Measurements from ENCODE around the gene L3MBTL3. TPM values are rescaled to one million over a fixed set of nuclear protein-coding genes. Genes with fewer than 3 reads are reported as not detected.
"Not testable (repeated sequence)": the region's sequence is repeated elsewhere in the genome, so short reads cannot be mapped to it uniquely, and the experiment has no call there.

Gene L3MBTL3
- total RNA-seq, 2 donors from 2014 or later = 23.7 to 39.7 TPM

DNA sequence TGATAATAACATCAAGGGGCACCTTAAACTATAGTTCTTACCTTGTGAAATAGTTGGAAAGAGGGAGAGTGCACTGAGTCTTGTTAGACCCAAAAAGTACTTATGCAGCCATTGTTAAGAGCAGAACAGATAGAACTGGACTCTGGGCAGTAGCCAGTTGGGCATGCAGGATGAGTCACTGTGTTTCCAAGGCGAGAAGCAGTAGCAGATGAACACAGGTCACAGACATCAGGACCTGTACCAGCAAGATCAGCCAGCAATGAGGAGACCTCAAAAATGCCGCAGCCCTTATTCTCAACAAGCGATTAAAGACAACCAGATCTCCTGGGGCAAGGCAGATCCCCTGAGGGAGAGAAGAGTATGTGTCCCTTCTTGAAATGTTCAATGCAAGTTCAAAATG is 125.3 kb downstream of the L3MBTL3 start:
- Histone ChIP-seq H3K4me3 (ENCODE audit: low read length) (no peak overlapping the region), H3K9ac (ENCODE audit: extremely low read depth, low read length, poor library complexity, severe bottlenecking) (no peak overlapping the region), H3K27ac (ENCODE audit: low read depth, low read length) (no peak overlapping the region), H3K9me3 (ENCODE audit: control insufficient read depth, low read length) (no peaks in the 10 kb centered on the region), H3K4me1 (ENCODE audit: control insufficient read depth, insufficient read depth, low read length) (no peaks in the 10 kb centered on the region), H3K27me3 (ENCODE audit: control insufficient read depth, insufficient read depth, low read length, poor library complexity, severe bottlenecking) (no peaks in the 10 kb centered on the region), H3K36me3 (ENCODE audit: control insufficient read depth, insufficient read depth, low read length) (peaks cover 5% of the 10 kb centered on the region)
- DNase-seq = no peak
- no peaks in the 10 kb centered on the region for H3K27me3 Mint-ChIP-seq (ENCODE audit: insufficient read depth)
- TF ChIP-seq, protein P1, sequence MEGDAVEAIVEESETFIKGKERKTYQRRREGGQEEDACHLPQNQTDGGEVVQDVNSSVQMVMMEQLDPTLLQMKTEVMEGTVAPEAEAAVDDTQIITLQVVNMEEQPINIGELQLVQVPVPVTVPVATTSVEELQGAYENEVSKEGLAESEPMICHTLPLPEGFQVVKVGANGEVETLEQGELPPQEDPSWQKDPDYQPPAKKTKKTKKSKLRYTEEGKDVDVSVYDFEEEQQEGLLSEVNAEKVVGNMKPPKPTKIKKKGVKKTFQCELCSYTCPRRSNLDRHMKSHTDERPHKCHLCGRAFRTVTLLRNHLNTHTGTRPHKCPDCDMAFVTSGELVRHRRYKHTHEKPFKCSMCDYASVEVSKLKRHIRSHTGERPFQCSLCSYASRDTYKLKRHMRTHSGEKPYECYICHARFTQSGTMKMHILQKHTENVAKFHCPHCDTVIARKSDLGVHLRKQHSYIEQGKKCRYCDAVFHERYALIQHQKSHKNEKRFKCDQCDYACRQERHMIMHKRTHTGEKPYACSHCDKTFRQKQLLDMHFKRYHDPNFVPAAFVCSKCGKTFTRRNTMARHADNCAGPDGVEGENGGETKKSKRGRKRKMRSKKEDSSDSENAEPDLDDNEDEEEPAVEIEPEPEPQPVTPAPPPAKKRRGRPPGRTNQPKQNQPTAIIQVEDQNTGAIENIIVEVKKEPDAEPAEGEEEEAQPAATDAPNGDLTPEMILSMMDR (conservative IDR thresholded peaks at IDR 0.05) = no peak
- H3K4me1 Mint-ChIP-seq = peaks cover 20% of the 10 kb centered on the region
- H3K36me3 Mint-ChIP-seq (ENCODE audit: low read depth) = peaks cover 74% of the 10 kb centered on the region
- H3K27ac Mint-ChIP-seq = no peak overlapping the region
- WGBS, 2 experiments (ENCODE audit: insufficient coverage in 1 of 2, insufficient read length in 1 of 2) = 94 to 97% methylated on average over 3 of the region's 3 CpGs
- H3K4me3 Mint-ChIP-seq = no peak overlapping the region
- H3K9me3 Mint-ChIP-seq = no peaks in the 10 kb centered on the region

DNA sequence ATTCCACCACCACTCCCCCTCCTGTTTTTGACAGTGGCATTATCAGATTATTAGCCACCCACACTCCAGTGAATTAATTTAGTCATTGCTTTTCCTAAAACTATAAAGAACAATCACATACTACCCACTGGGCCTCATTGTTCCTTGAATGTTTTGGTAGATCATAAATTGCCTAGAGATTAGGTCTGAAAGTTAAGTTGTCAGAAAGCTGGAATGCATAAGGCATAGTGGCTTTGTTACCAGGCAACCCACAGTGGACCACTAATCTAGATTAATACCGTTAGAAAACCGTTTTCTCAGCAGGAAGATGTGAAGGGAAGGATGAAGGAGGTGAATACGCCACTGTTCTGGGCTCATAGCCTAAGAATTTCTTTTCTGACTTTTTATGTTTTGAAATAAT is 128.7 kb downstream of the L3MBTL3 start:
- Mint-ChIP-seq H3K27me3 (ENCODE audit: insufficient read depth) (no peaks in the 10 kb centered on the region), H3K4me1 (no peaks in the 10 kb centered on the region), H3K4me3 (no peak overlapping the region), H3K36me3 (ENCODE audit: low read depth) (peaks cover 87% of the 10 kb centered on the region), H3K9me3 (no peaks in the 10 kb centered on the region), H3K27ac (no peak overlapping the region)
- Histone ChIP-seq H3K4me3 (ENCODE audit: low read length) (no peak overlapping the region), H3K9ac (ENCODE audit: extremely low read depth, low read length, poor library complexity, severe bottlenecking) (no peak overlapping the region), H3K9me3 (ENCODE audit: control insufficient read depth, low read length) (no peaks in the 10 kb centered on the region), H3K27me3 (ENCODE audit: control insufficient read depth, insufficient read depth, low read length, poor library complexity, severe bottlenecking) (no peaks in the 10 kb centered on the region), H3K36me3 (ENCODE audit: control insufficient read depth, insufficient read depth, low read length) (peaks cover 14% of the 10 kb centered on the region), H3K27ac (ENCODE audit: low read depth, low read length) (no peak overlapping the region), H3K4me1 (ENCODE audit: control insufficient read depth, insufficient read depth, low read length) (no peaks in the 10 kb centered on the region)
- DNase-seq = no peak
- WGBS, 2 experiments (ENCODE audit: insufficient coverage in 1 of 2, insufficient read length in 1 of 2) = 90 to 93% methylated on average over 2 to 3 of the region's 3 CpGs
- TF ChIP-seq, protein P1 (conservative IDR thresholded peaks at IDR 0.05) = no peak

DNA sequence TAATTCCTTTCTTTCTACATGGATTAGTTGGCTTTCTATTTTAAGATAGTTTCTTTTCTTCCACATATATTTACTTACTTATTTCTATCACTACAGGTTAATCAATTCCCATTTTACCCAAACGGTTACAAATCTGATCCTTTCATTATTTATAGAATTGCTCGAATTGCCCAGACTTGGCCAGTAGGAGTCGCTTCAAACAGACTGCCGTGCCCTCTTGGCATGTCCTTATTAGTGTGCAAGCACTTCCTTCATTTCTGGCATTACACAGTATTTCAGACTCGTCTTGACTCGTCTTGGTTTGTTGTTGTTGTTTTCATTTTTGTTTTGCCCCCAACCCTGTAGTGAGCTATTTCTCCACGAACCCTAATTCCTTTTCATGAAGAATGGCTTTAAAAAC is 129.8 kb downstream of the L3MBTL3 start:
- Histone ChIP-seq H3K27me3 (ENCODE audit: control insufficient read depth, insufficient read depth, low read length, poor library complexity, severe bottlenecking) (no peaks in the 10 kb centered on the region), H3K27ac (ENCODE audit: low read depth, low read length) (no peak overlapping the region), H3K4me3 (ENCODE audit: low read length) (no peak overlapping the region), H3K9ac (ENCODE audit: extremely low read depth, low read length, poor library complexity, severe bottlenecking) (no peak overlapping the region), H3K9me3 (ENCODE audit: control insufficient read depth, low read length) (no peaks in the 10 kb centered on the region), H3K36me3 (ENCODE audit: control insufficient read depth, insufficient read depth, low read length) (peaks cover 9% of the 10 kb centered on the region), H3K4me1 (ENCODE audit: control insufficient read depth, insufficient read depth, low read length) (peaks cover 2% of the 10 kb centered on the region)
- Mint-ChIP-seq H3K4me3 (no peak overlapping the region), H3K4me1 (no peaks in the 10 kb centered on the region), H3K27me3 (ENCODE audit: insufficient read depth) (no peaks in the 10 kb centered on the region), H3K27ac (no peak overlapping the region), H3K36me3 (ENCODE audit: low read depth) (peaks cover 84% of the 10 kb centered on the region), H3K9me3 (no peaks in the 10 kb centered on the region)
- TF ChIP-seq, protein P1 (conservative IDR thresholded peaks at IDR 0.05) = peak; percentile 69
- WGBS, 2 experiments (ENCODE audit: insufficient coverage in 1 of 2, insufficient read length in 1 of 2) = 88 to 91% methylated on average over 5 to 7 of the region's 7 CpGs
- DNase-seq = peak; percentile 55

DNA sequence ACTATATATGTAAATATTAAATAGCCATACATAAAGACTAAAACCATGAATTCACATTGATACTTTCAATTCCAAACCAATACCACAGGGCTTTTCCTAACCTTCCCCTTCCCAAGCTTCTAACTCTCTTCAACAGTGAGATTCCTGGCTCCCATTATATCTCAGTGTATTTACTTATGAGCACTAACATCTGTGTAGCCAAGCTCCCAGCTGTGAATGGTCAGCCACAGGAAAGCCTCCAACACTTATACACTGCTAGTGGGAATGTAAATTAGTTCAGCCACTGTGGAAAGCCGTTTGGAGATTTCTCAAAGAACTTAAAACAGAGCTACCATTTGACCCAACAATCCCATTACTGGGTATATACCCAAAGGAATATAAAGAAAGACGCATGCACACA is 130.6 kb downstream of the L3MBTL3 start:
- not testable (repeated sequence) for H3K4me1 Mint-ChIP-seq; H3K9ac ChIP-seq (ENCODE audit: extremely low read depth, low read length, poor library complexity, severe bottlenecking); H3K4me1 ChIP-seq (ENCODE audit: control insufficient read depth, insufficient read depth, low read length); H3K4me3 Mint-ChIP-seq; H3K27ac Mint-ChIP-seq; DNase-seq; H3K9me3 Mint-ChIP-seq; H3K4me3 ChIP-seq (ENCODE audit: low read length); H3K27ac ChIP-seq (ENCODE audit: low read depth, low read length); H3K27me3 Mint-ChIP-seq (ENCODE audit: insufficient read depth); H3K9me3 ChIP-seq (ENCODE audit: control insufficient read depth, low read length); H3K27me3 ChIP-seq (ENCODE audit: control insufficient read depth, insufficient read depth, low read length, poor library complexity, severe bottlenecking)
- peaks cover 79% of the 10 kb centered on the region for H3K36me3 Mint-ChIP-seq (ENCODE audit: low read depth)
- H3K36me3 ChIP-seq (ENCODE audit: control insufficient read depth, insufficient read depth, low read length) = peaks cover 13% of the 10 kb centered on the region
- WGBS, 2 experiments (ENCODE audit: insufficient coverage in 1 of 2, insufficient read length in 1 of 2) = 93 to 100% methylated on average over 1 to 2 of the region's 2 CpGs

Data from endodermal cell (in vitro differentiated cells).